GM23248 (cell line): ENCODE measurements around the gene DFFB. TPM values are rescaled to one million over a fixed set of nuclear protein-coding genes. Genes with fewer than 3 reads are reported as not detected.

ENCODE experiments used
- DNase-seq: peaks from one replicate; pipeline ENCODE4 v3.0.0-alpha.2; 2015
- H2AFZ ChIP-seq: fragments of 200-600 bp; sonication (generic); 2 replicates; pipeline ENCODE4 v1.6.1; 2016; ENCODE audit warnings: antibody characterized with exemption
- H3F3A ChIP-seq: fragments of 200-600 bp; sonication (generic); 2 replicates; pipeline ENCODE4 v1.6.1; 2016; ENCODE audit warnings: mild to moderate bottlenecking, antibody characterized with exemption, mixed run types; ENCODE audit not compliant: insufficient read depth
- H3K27ac ChIP-seq: fragments of 200-600 bp; sonication (generic); 2 replicates; pipeline ENCODE4 v1.5.1; 2016; ENCODE audit warnings: mild to moderate bottlenecking
- H3K27me3 ChIP-seq: fragments of 200-600 bp; sonication (generic); replicated peaks from 2 replicates; pipeline ENCODE4 v1.6.1; 2016; ENCODE audit warnings: mild to moderate bottlenecking; ENCODE audit not compliant: insufficient read depth
- H3K36me3 ChIP-seq: fragments of 200-600 bp; sonication (generic); 2 replicates; pipeline ENCODE4 v1.6.1; 2016; ENCODE audit warnings: low read depth, mild to moderate bottlenecking
- H3K4me1 ChIP-seq: fragments of 200-600 bp; sonication (generic); 2 replicates; pipeline ENCODE4 v1.6.1; 2016; ENCODE audit warnings: mild to moderate bottlenecking; ENCODE audit not compliant: insufficient read depth
- H3K4me2 ChIP-seq: fragments of 200-600 bp; sonication (generic); one replicate; pipeline ENCODE4 v1.6.1; 2016; ENCODE audit warnings: mild to moderate bottlenecking; ENCODE audit not compliant: unreplicated experiment
- H3K4me3 ChIP-seq: fragments of 200-600 bp; sonication (generic); 2 replicates; pipeline ENCODE4 v1.5.1; 2016; ENCODE audit warnings: mild to moderate bottlenecking
- H3K79me2 ChIP-seq: fragments of 200-600 bp; sonication (generic); 2 replicates; pipeline ENCODE4 v1.6.1; 2016; ENCODE audit warnings: mild to moderate bottlenecking; ENCODE audit not compliant: insufficient read depth
- H3K9ac ChIP-seq: fragments of 200-600 bp; sonication (generic); 2 replicates; pipeline ENCODE4 v1.6.1; 2016; ENCODE audit warnings: mild to moderate bottlenecking
- H3K9me2 ChIP-seq: fragments of 200-600 bp; sonication (generic); 2 replicates; pipeline ENCODE4 v1.6.1; 2016; ENCODE audit warnings: mixed run types, mild to moderate bottlenecking, moderate library complexity; ENCODE audit not compliant: insufficient read depth
- H3K9me3 ChIP-seq: fragments of 200-600 bp; sonication (generic); one replicate; pipeline ENCODE4 v1.6.1; 2017; ENCODE audit warnings: low read depth
- H4K20me1 ChIP-seq: fragments of 200-600 bp; sonication (generic); 2 replicates; pipeline ENCODE4 v1.6.0; 2016; ENCODE audit not compliant: insufficient read depth
- EZH2 ChIP-seq: fragments of 200-600 bp; sonication (generic); IDR thresholded peaks from 2 replicates; pipeline ENCODE4 v1.6.1; 2018; ENCODE audit warnings: antibody characterized with exemption, mild to moderate bottlenecking; ENCODE audit not compliant: insufficient read depth, poor library complexity, severe bottlenecking
- EZH2phosphoT487 ChIP-seq: fragments of 200-600 bp; sonication (generic); IDR thresholded peaks from 2 replicates; pipeline ENCODE4 v1.6.1; 2018; ENCODE audit warnings: antibody characterized with exemption, moderate library complexity, mild to moderate bottlenecking, low read depth; ENCODE audit not compliant: insufficient read depth
- WGBS, 2 experiments: methylation state at CpG; one replicate each; pipeline ENCODE4 v1.1.6; 2015 to 2017; ENCODE audit warnings: low lambda C conversion rate in 2 of 2, low coverage in 1 of 2; ENCODE audit errors: missing lambda C conversion rate in 2 of 2; 5-methylcytosine and 5-hydroxymethylcytosine counted together
- in situ Hi-C: fragments of 300-500 bp; cut with MboI; formaldehyde crosslinking; loops from 2 replicates; pipeline ENCODE4 v1.15.0; 2020
- polyA plus RNA-seq: library from polyadenylated mRNA; unstranded; fragments of >200 nt; fragmentation: Nextera tagmentation; extraction: Ambion mirVana; gene quantifications from 2 replicates; pipeline ENCODE4 v1.2.1, GENCODE V29; 2016
- total RNA-seq: library from RNA; depleted of rRNA; stranded (reverse); fragments of >200 nt; shearing (Covaris generic); gene quantifications from 2 replicates; pipeline ENCODE4 v1.2.3, GENCODE V29; 2014

DFFB gene
- total and polyA plus RNA-seq, 2 experiments from 2014 or later, result 3.2 to 18.3 TPM

- no peak for TF ChIP-seq EZH2phosphoT487
- TF ChIP-seq EZH2, result no peak
- no peak overlapping the region for H3K4me2 ChIP-seq
- in situ Hi-C loops, result no loop called here
- H3F3A ChIP-seq, result no peaks in the 10 kb centered on the region
- no peaks in the 10 kb centered on the region for H3K9me2 ChIP-seq
- no peak for DNase-seq
- H3K79me2 ChIP-seq, result no peaks in the 10 kb centered on the region
- 72 to 76% methylated on average over 6 of the region's 6 CpGs for WGBS, 2 experiments
- H2AFZ ChIP-seq, result no peak overlapping the region
- H3K9ac ChIP-seq, result no peak overlapping the region
- H4K20me1 ChIP-seq, result no peaks in the 10 kb centered on the region
- H3K27me3 ChIP-seq, result no peaks in the 10 kb centered on the region
- no peaks in the 10 kb centered on the region for H3K4me1 ChIP-seq
- H3K9me3 ChIP-seq, result no peaks in the 10 kb centered on the region
- H3K36me3 ChIP-seq, result peaks cover 7% of the 10 kb centered on the region; the same call in 1 of the 2 replicates
- no peak overlapping the region for H3K27ac ChIP-seq
- no peak overlapping the region for H3K4me3 ChIP-seq
Observed at GRCh38 chr1:3821004-3821403, 36.3 kb upstream of the DFFB start.

- TF ChIP-seq EZH2phosphoT487 (no peak), EZH2 (no peak)
- Histone ChIP-seq H3K79me2 (no peaks in the 10 kb centered on the region), H3K4me2 (no peak overlapping the region), H2AFZ (no peak overlapping the region), H3K4me1 (no peaks in the 10 kb centered on the region), H3K27ac (no peak overlapping the region), H3K36me3 (peaks cover 9% of the 10 kb centered on the region; the same call in 1 of the 2 replicates), H3F3A (no peaks in the 10 kb centered on the region), H3K9ac (no peak overlapping the region), H3K9me3 (no peaks in the 10 kb centered on the region), H3K4me3 (no peak overlapping the region), H4K20me1 (no peaks in the 10 kb centered on the region), H3K9me2 (no peaks in the 10 kb centered on the region), H3K27me3 (no peaks in the 10 kb centered on the region)
- WGBS, 2 experiments, result 93 to 95% methylated on average over 13 of the region's 13 CpGs
- in situ Hi-C loops, result no loop called here
- no peak for DNase-seq
Observed at GRCh38 chr1:3821447-3821846, 35.8 kb upstream of the DFFB start.

GRCh38 chr1:3821908-3822307, 35.4 kb upstream of the DFFB start:
- H4K20me1 ChIP-seq, result no peaks in the 10 kb centered on the region
- H3K79me2 ChIP-seq, result no peaks in the 10 kb centered on the region
- no peak for DNase-seq
- H3K27me3 ChIP-seq, result no peaks in the 10 kb centered on the region
- in situ Hi-C loops, result no loop called here
- H3K4me1 ChIP-seq, result no peaks in the 10 kb centered on the region
- H3K4me2 ChIP-seq, result no peak overlapping the region
- peaks cover 9% of the 10 kb centered on the region; the same call in 1 of the 2 replicates for H3K36me3 ChIP-seq
- H3K9me3 ChIP-seq, result no peaks in the 10 kb centered on the region
- TF ChIP-seq EZH2, result no peak
- TF ChIP-seq EZH2phosphoT487, result no peak
- no peaks in the 10 kb centered on the region for H3F3A ChIP-seq
- 87 to 89% methylated on average over 15 of the region's 15 CpGs for WGBS, 2 experiments
- no peaks in the 10 kb centered on the region for H3K9me2 ChIP-seq
- no peak overlapping the region for H3K4me3 ChIP-seq
- H3K27ac ChIP-seq, result no peak overlapping the region
- no peak overlapping the region for H3K9ac ChIP-seq
- no peak overlapping the region for H2AFZ ChIP-seq

- Histone ChIP-seq H3K27me3 (no peaks in the 10 kb centered on the region), H3K27ac (no peak overlapping the region), H3F3A (no peaks in the 10 kb centered on the region), H3K9me2 (no peaks in the 10 kb centered on the region), H3K36me3 (peaks cover 9% of the 10 kb centered on the region; the same call in 1 of the 2 replicates), H3K4me1 (no peaks in the 10 kb centered on the region), H3K9me3 (no peaks in the 10 kb centered on the region), H3K4me2 (no peak overlapping the region), H3K4me3 (no peak overlapping the region), H4K20me1 (no peaks in the 10 kb centered on the region), H3K9ac (no peak overlapping the region), H3K79me2 (no peaks in the 10 kb centered on the region), H2AFZ (no peak overlapping the region)
- no peak for TF ChIP-seq EZH2
- TF ChIP-seq EZH2phosphoT487, result no peak
- in situ Hi-C loops, result no loop called here
- DNase-seq, result no peak
- WGBS, 2 experiments, result 95% methylated on average over 16 of the region's 16 CpGs
Observed at GRCh38 chr1:3822421-3822820, 34.9 kb upstream of the DFFB start.

- Histone ChIP-seq H3K36me3 (peaks cover 19% of the 10 kb centered on the region; the same call in 1 of the 2 replicates), H3K9ac (no peak overlapping the region), H3K4me3 (no peak overlapping the region), H3K79me2 (no peaks in the 10 kb centered on the region), H3K9me3 (no peaks in the 10 kb centered on the region), H3K4me2 (no peak overlapping the region), H3K27ac (no peak overlapping the region), H4K20me1 (no peaks in the 10 kb centered on the region), H3F3A (no peaks in the 10 kb centered on the region), H3K27me3 (no peaks in the 10 kb centered on the region), H3K4me1 (no peaks in the 10 kb centered on the region), H2AFZ (no peak overlapping the region), H3K9me2 (no peaks in the 10 kb centered on the region)
- WGBS, 2 experiments, result 97 to 98% methylated on average over 5 to 8 of the region's 8 CpGs
- TF ChIP-seq EZH2phosphoT487, result no peak
- no peak for TF ChIP-seq EZH2
- no peak for DNase-seq
- in situ Hi-C loops, result no loop called here
Observed at GRCh38 chr1:3824650-3825049, 32.6 kb upstream of the DFFB start.
